ENCODE data around the gene PLEKHB2. TPM values are rescaled to one million over a fixed set of nuclear protein-coding genes. Genes with fewer than 3 reads are reported as not detected.
"Not testable (repeated sequence)": the region's sequence is repeated elsewhere in the genome, so short reads cannot be mapped to it uniquely, and the experiment has no call there.

The PLEKHB2 gene
- total and polyA plus RNA-seq, 12 donors, result 16.1 to 214 (median 96.0) TPM

GRCh38 chr2:131067465-131068125 lies 37.5 kb upstream of the PLEKHB2 start:
- WGBS, 4 donors, result 66 to 78% (median 72%) methylated on average over 2 of the region's 2 CpGs

GRCh38 chr2:131068172-131068571 lies 37.0 kb upstream of the PLEKHB2 start:
- H3K9me3 ChIP-seq (replicated peaks in 1 of 3); intact Hi-C loops (cut with DNase I); H3K4me3 ChIP-seq; H3K27me3 ChIP-seq; DNase-seq; H3K27ac ChIP-seq: not testable (repeated sequence)
- WGBS, 4 donors, result 90 to 98% (median 93%) methylated on average over 6 of the region's 6 CpGs
- Histone ChIP-seq H3K36me3 (replicated peaks in 1 of 2) (peaks cover 0 to 27% of the 10 kb centered on the region in 2 donors), H3K4me1 (replicated peaks in 1 of 2) (peaks cover 3 to 15% of the 10 kb centered on the region in 2 donors)

More at GRCh38 chr2:131067465-131068125, 37.5 kb upstream of the PLEKHB2 start:
- no peak overlapping the region for H3K4me3 ChIP-seq
- H3K27ac ChIP-seq, result no peak overlapping the region
- intact Hi-C loops (cut with DNase I), result no loop called here
- H3K36me3 ChIP-seq (replicated peaks in 1 of 2), result peaks cover 0 to 22% of the 10 kb centered on the region in 2 donors
- TF ChIP-seq CTCF (IDR thresholded peaks at IDR 0.05), result no peak
- peaks cover 4 to 15% of the 10 kb centered on the region in 2 donors for H3K4me1 ChIP-seq (replicated peaks in 1 of 2)
- no peak for DNase-seq
- no peaks in the 10 kb centered on the region for H3K9me3 ChIP-seq (replicated peaks in 1 of 3)
- H3K27me3 ChIP-seq, result no peaks in the 10 kb centered on the region

GRCh38 chr2:131075578-131075977 lies 29.6 kb upstream of the PLEKHB2 start:
- H3K4me3 ChIP-seq; H3K27ac ChIP-seq; H3K9me3 ChIP-seq (replicated peaks in 1 of 3); intact Hi-C loops (cut with DNase I); H3K27me3 ChIP-seq; DNase-seq: not testable (repeated sequence)
- peaks cover 0 to 67% of the 10 kb centered on the region in 2 donors for H3K36me3 ChIP-seq (replicated peaks in 1 of 2)
- 92 to 97% (median 96%) methylated on average over 8 to 15 of the region's 15 CpGs for WGBS, 4 donors
- H3K4me1 ChIP-seq (replicated peaks in 1 of 2), result peaks cover 11 to 32% of the 10 kb centered on the region in 2 donors

GRCh38 chr2:131076707-131077106 lies 28.4 kb upstream of the PLEKHB2 start:
- 66 to 82% (median 76%) methylated on average over 5 of the region's 5 CpGs for whole genome bisulfite sequencing, 4 donors
- TF ChIP-seq POLR2A (IDR thresholded peaks at IDR 0.05) (no peak), CTCF (IDR thresholded peaks at IDR 0.05) (no peak)
- Histone ChIP-seq H3K27me3 (no peaks in the 10 kb centered on the region), H3K4me1 (replicated peaks in 1 of 2) (peaks cover 11 to 32% of the 10 kb centered on the region in 2 donors), H3K4me3 (no peak overlapping the region), H3K9me3 (replicated peaks in 1 of 3) (no peaks in the 10 kb centered on the region), H3K27ac (no peak overlapping the region), H3K36me3 (replicated peaks in 1 of 2) (peaks cover 0 to 67% of the 10 kb centered on the region in 2 donors)
- DNase-seq, result peak in 1 of 7 donors; percentile 42
- intact Hi-C loops (cut with DNase I), result no loop called here

GRCh38 chr2:131077182-131077846 lies 27.8 kb upstream of the PLEKHB2 start:
- intact Hi-C loops (cut with DNase I), result no loop called here
- no peak for TF ChIP-seq POLR2A (IDR thresholded peaks at IDR 0.05)
- TF ChIP-seq CTCF (IDR thresholded peaks at IDR 0.05), result no peak
- Histone ChIP-seq H3K27ac (peak overlapping the region in 1 of 5 donors; percentile 13), H3K4me3 (no peak overlapping the region), H3K9me3 (replicated peaks in 1 of 3) (no peaks in the 10 kb centered on the region), H3K36me3 (replicated peaks in 1 of 2) (peaks cover 0 to 69% of the 10 kb centered on the region in 2 donors), H3K27me3 (no peaks in the 10 kb centered on the region), H3K4me1 (replicated peaks in 1 of 2) (peaks cover 11 to 32% of the 10 kb centered on the region in 2 donors)
- WGBS, 4 donors, result 76 to 83% (median 78%) methylated on average over 11 of the region's 11 CpGs
- DNase-seq, result peak in 3 of 7 donors; percentile 40 to 54 (median 43)

All from adrenal gland (tissue), 12 donors.